PC-9 (cell line): ENCODE results near the gene ARHGAP26.

Source experiments
- CTCF ChIP-seq: fragments of 200-600 bp; sonication (generic); conservative IDR thresholded peaks from 2 replicates; pipeline ENCODE4 v1.6.1; 2017; ENCODE audit warnings: mixed run types, antibody characterized with exemption, mild to moderate bottlenecking, moderate library complexity
- EZH2 ChIP-seq: fragments of 200-600 bp; sonication (generic); IDR thresholded peaks from 2 replicates; pipeline ENCODE4 v1.8.0; 2017; ENCODE audit warnings: antibody characterized with exemption, low read depth

- TF ChIP-seq CTCF (no peak), EZH2 (no peak)
Measured at GRCh38 chr5:142981475-142981874, 211.3 kb downstream of the ARHGAP26 start.
